H1 (cell line): ENCODE measurements around the gene NGFR. TPM values are rescaled to one million over a fixed set of nuclear protein-coding genes. Genes with fewer than 3 reads are reported as not detected.

ENCODE experiments used
- CTCF ChIA-PET: fragments of 300-600 bp; sonication (Branson Sonifier 250); formaldehyde crosslinking; loops from one replicate; lab custom pipeline; 2021; ENCODE audit not compliant: partially characterized antibody; lab: Charles Lee
- POLR2A ChIA-PET: fragments of 300-600 bp; sonication (Branson Sonifier 250); formaldehyde crosslinking; loops from one replicate; lab custom pipeline; 2021; ENCODE audit warnings: inconsistent platforms; ENCODE audit not compliant: partially characterized antibody; lab: Charles Lee
- DNase-seq, 2 experiments: peaks; one replicate each; pipeline versions ENCODE4 v3.0.0 to v3.0.0-alpha.2; 2010 to 2022; ENCODE audit warnings: low spot score in 2 of 2, low read depth in 1 of 2, mixed read lengths in 1 of 2
- FAIRE-seq: peaks from 2 replicates; lab custom pipeline; 2011; peaks lifted over from hg19 to GRCh38; lab: Jason Lieb, UNC
- H2AFZ ChIP-seq: 2 replicates; pipeline ENCODE4 v1.8.1; 2012; ENCODE audit warnings: low read length, inconsistent platforms
- H2AK5ac ChIP-seq: 2 replicates; pipeline ENCODE4 v1.6.1; 2013; ENCODE audit warnings: low read depth, low read length
- H2BK120ac ChIP-seq: replicated peaks from 2 replicates; pipeline ENCODE3; 2013; ENCODE audit warnings: low read depth, low read length, inconsistent platforms
- H2BK12ac ChIP-seq: 2 replicates; pipeline ENCODE4 v1.6.1; 2013; ENCODE audit warnings: low read depth, low read length
- H2BK15ac ChIP-seq: 2 replicates; pipeline ENCODE4 v1.6.1; 2013; ENCODE audit warnings: low read length
- H2BK20ac ChIP-seq: 2 replicates; pipeline ENCODE4 v1.6.1; 2013; ENCODE audit warnings: low read length
- H2BK5ac ChIP-seq: 2 replicates; pipeline ENCODE4 v1.6.1; 2013; ENCODE audit warnings: low read depth, low read length
- H3K14ac ChIP-seq: 2 replicates; pipeline ENCODE4 v1.6.1; 2013; ENCODE audit warnings: inconsistent platforms; ENCODE audit not compliant: insufficient read length
- H3K18ac ChIP-seq: 2 replicates; pipeline ENCODE4 v1.6.1; 2013; ENCODE audit warnings: low read length; ENCODE audit errors: extremely low read depth
- H3K23ac ChIP-seq: 2 replicates; pipeline ENCODE4 v1.6.1; 2013; ENCODE audit warnings: inconsistent platforms; ENCODE audit not compliant: insufficient read length
- H3K23me2 ChIP-seq: 2 replicates; pipeline ENCODE4 v1.6.1; 2013; ENCODE audit warnings: low read depth, low read length
- H3K27ac ChIP-seq: 2 replicates; pipeline ENCODE4 v1.6.1; 2011; ENCODE audit warnings: low read depth, low read length, inconsistent platforms
- H3K27me3 ChIP-seq, 4 experiments: replicated peaks in 1 of 4; 1 replicate in 1 of 4; 2 replicates in 3 of 4; pipeline versions ENCODE4 v1.6.1 to v1.8.1; 2011 to 2013; ENCODE audit warnings: low read length in 3 of 4, mild to moderate bottlenecking in 3 of 4, inconsistent platforms in 2 of 4, mixed read lengths in 2 of 4, moderate library complexity in 1 of 4; ENCODE audit not compliant: control insufficient read depth in 3 of 4, insufficient read depth in 3 of 4; ENCODE audit errors: extremely low read depth in 1 of 4
- H3K36me3 ChIP-seq, 4 experiments: 2 replicates each; pipeline versions ENCODE4 v1.6.1 to v1.8.1; 2011 to 2013; ENCODE audit warnings: mild to moderate bottlenecking in 4 of 4, low read length in 3 of 4, moderate library complexity in 2 of 4, control low read depth in 1 of 4, inconsistent platforms in 1 of 4; ENCODE audit not compliant: insufficient read depth in 4 of 4, control insufficient read depth in 2 of 4
- H3K4ac ChIP-seq: replicated peaks from 2 replicates; pipeline ENCODE3; 2013; ENCODE audit warnings: low read length, low read depth, mixed read lengths, inconsistent platforms; ENCODE audit not compliant: insufficient read length
- H3K4me1 ChIP-seq, 4 experiments: replicated peaks in 1 of 4; 1 replicate in 1 of 4; 2 replicates in 3 of 4; pipeline versions ENCODE4 v1.6.1 to v1.8.1; 2011 to 2013; ENCODE audit warnings: low read length in 3 of 4, inconsistent platforms in 2 of 4, mixed read lengths in 1 of 4; ENCODE audit not compliant: insufficient read depth in 4 of 4, control insufficient read depth in 3 of 4
- H3K4me2 ChIP-seq, 2 experiments: 2 replicates each; pipeline versions ENCODE4 v1.6.1 to v1.8.1; 2011 to 2013; ENCODE audit warnings: low read depth in 2 of 2, low read length in 2 of 2, control low read depth in 1 of 2, inconsistent platforms in 1 of 2, mild to moderate bottlenecking in 1 of 2; ENCODE audit not compliant: insufficient read depth in 1 of 2
- H3K4me3 ChIP-seq, 4 experiments: fragments of 200-600, 300-600 bp in 1 of 4; sonication (generic), shearing (Covaris generic), sonication (Bioruptor Twin) in 1 of 4; 2 replicates each; pipeline versions ENCODE4 v1.5.1 to v1.8.1; 2011 to 2016; ENCODE audit warnings: low read length in 4 of 4, low read depth in 3 of 4, control low read depth in 2 of 4, inconsistent platforms in 2 of 4, mild to moderate bottlenecking in 2 of 4, mixed read lengths in 1 of 4, moderate library complexity in 1 of 4; ENCODE audit not compliant: insufficient read depth in 2 of 4; ENCODE audit errors: extremely low read depth in 1 of 4
- H3K56ac ChIP-seq: replicated peaks from 2 replicates; pipeline ENCODE3; 2013; ENCODE audit warnings: low read depth, mild to moderate bottlenecking, mixed read lengths, low read length, inconsistent platforms; ENCODE audit not compliant: insufficient read length
- H3K79me1 ChIP-seq: 2 replicates; pipeline ENCODE4 v1.6.1; 2013; ENCODE audit warnings: low read depth, low read length, control low read depth
- H3K79me2 ChIP-seq, 2 experiments: 2 replicates each; pipeline versions ENCODE4 v1.6.1 to v1.8.1; 2012 to 2013; ENCODE audit warnings: low read length in 2 of 2, mild to moderate bottlenecking in 2 of 2, inconsistent platforms in 1 of 2; ENCODE audit not compliant: insufficient read depth in 2 of 2, control insufficient read depth in 1 of 2
- H3K9ac ChIP-seq, 4 experiments: replicated peaks in 1 of 4; 1 replicate in 1 of 4; 2 replicates in 3 of 4; pipeline versions ENCODE4 v1.6.1 to v1.8.1; 2011 to 2013; ENCODE audit warnings: low read depth in 3 of 4, low read length in 3 of 4, control low read depth in 2 of 4, mild to moderate bottlenecking in 2 of 4, moderate library complexity in 2 of 4, inconsistent platforms in 1 of 4; ENCODE audit errors: extremely low read depth in 1 of 4
- H3K9me3 ChIP-seq, 2 experiments: 2 replicates each; pipeline versions ENCODE4 v1.6.1 to v1.8.1; 2012 to 2013; ENCODE audit warnings: mild to moderate bottlenecking in 2 of 2, moderate library complexity in 2 of 2, control low read depth in 1 of 2, inconsistent platforms in 1 of 2, low read depth in 1 of 2, low read length in 1 of 2, mixed read lengths in 1 of 2; ENCODE audit not compliant: insufficient read depth in 2 of 2
- H4K20me1 ChIP-seq, 2 experiments: replicated peaks in 1 of 2; 2 replicates each; pipeline versions ENCODE3 to v1.8.1; 2011 to 2013; ENCODE audit warnings: inconsistent platforms in 2 of 2, low read length in 2 of 2, mild to moderate bottlenecking in 1 of 2; ENCODE audit not compliant: insufficient read depth in 2 of 2, control insufficient read depth in 1 of 2
- H4K5ac ChIP-seq: 2 replicates; pipeline ENCODE4 v1.6.1; 2013; ENCODE audit warnings: low read length, low read depth, mixed read lengths, inconsistent platforms; ENCODE audit not compliant: insufficient read length
- H4K8ac ChIP-seq: 2 replicates; pipeline ENCODE4 v1.8.0; 2013; ENCODE audit warnings: mild to moderate bottlenecking, moderate library complexity, low read length, inconsistent platforms; ENCODE audit not compliant: insufficient read depth; ENCODE audit errors: extremely low read depth
- H4K91ac ChIP-seq: replicated peaks from 2 replicates; pipeline ENCODE3; 2013; ENCODE audit warnings: low read length, mixed read lengths, inconsistent platforms; ENCODE audit not compliant: insufficient read length
- CTBP2 ChIP-seq: IDR thresholded peaks from 2 replicates; pipeline ENCODE4 v1.7.0; 2011; ENCODE audit warnings: borderline replicate concordance, mild to moderate bottlenecking, moderate library complexity, mixed read lengths, low read length; ENCODE audit not compliant: insufficient read depth, insufficient read length
- FOSL1 ChIP-seq: IDR thresholded peaks from 2 replicates; pipeline ENCODE4 v1.6.1; 2011; ENCODE audit warnings: mild to moderate bottlenecking, low read depth, low read length, moderate library complexity; ENCODE audit not compliant: insufficient read depth
- KDM1A ChIP-seq: fragments of 200-600, 300-600 bp; sonication (generic); IDR thresholded peaks from 2 replicates; pipeline ENCODE4 v1.7.1; 2016; ENCODE audit warnings: mild to moderate bottlenecking, low read length, borderline replicate concordance
- KDM5A ChIP-seq: fragments of 200-600 bp; IDR thresholded peaks from 2 replicates; pipeline ENCODE4 v1.7.1; 2012; ENCODE audit warnings: mild to moderate bottlenecking, low read length, inconsistent platforms, mixed read lengths
- MAFK ChIP-seq: IDR thresholded peaks from 2 replicates; pipeline ENCODE4 v1.6.1; 2012; ENCODE audit warnings: low read depth, mild to moderate bottlenecking, improper control_type of control experiment, low read length
- RBBP5 ChIP-seq: IDR thresholded peaks from 2 replicates; pipeline ENCODE4 v1.7.1; 2012; ENCODE audit warnings: low read depth, mild to moderate bottlenecking, inconsistent platforms, low read length, moderate library complexity, borderline replicate concordance
- RXRA ChIP-seq: IDR thresholded peaks from 2 replicates; pipeline ENCODE4 v1.6.1; 2011; ENCODE audit warnings: low read depth, mild to moderate bottlenecking, low read length, moderate library complexity; ENCODE audit not compliant: insufficient read depth
- SP4 ChIP-seq: IDR thresholded peaks from 2 replicates; pipeline ENCODE4 v1.6.1; 2012; ENCODE audit warnings: low read length, inconsistent platforms
- TAF1 ChIP-seq: IDR thresholded peaks from 2 replicates; pipeline ENCODE4 v1.6.1; 2011; ENCODE audit warnings: mild to moderate bottlenecking, low read depth, low read length
- TCF12 ChIP-seq: IDR thresholded peaks from 2 replicates; pipeline ENCODE4 v1.6.1; 2011; ENCODE audit warnings: low read depth, mild to moderate bottlenecking, low read length
- WGBS, 2 experiments: shearing (Covaris generic) in 1 of 2; methylation state at CpG; one replicate each; pipeline versions ENCODE4 v1.1.6 to v1.1.7; 2013 to 2015; ENCODE audit warnings: low lambda C conversion rate in 2 of 2, mixed read lengths in 2 of 2, inconsistent platforms in 1 of 2, low coverage in 1 of 2, missing lambda C conversion rate in 1 of 2; ENCODE audit not compliant: insufficient replicate concordance in 2 of 2, insufficient coverage in 1 of 2, insufficient read length in 1 of 2; ENCODE audit errors: extremely low coverage in 1 of 2, missing lambda C conversion rate in 1 of 2; 5-methylcytosine and 5-hydroxymethylcytosine counted together
- polyA plus RNA-seq, 7 experiments: library from polyadenylated mRNA; depleted of rRNA in 3 of 7; stranded (reverse) in 5 of 7; unstranded in 2 of 7; fragments of >200 nt in 5 of 7; fragments of 200-250 nt in 2 of 7; gene quantifications; 1 replicate in 5 of 7; 2 replicates in 1 of 7; 4 replicates in 1 of 7; pipeline versions ENCODE4 v1.2.1 to v1.2.3, GENCODE V29; 2011 to 2013; ENCODE audit warnings: missing spikeins in 2 of 7, mixed read lengths in 2 of 7
- total RNA-seq: library from RNA; stranded (reverse); fragmentation: NEBNext Ultra II Directional; extraction: Animal tissue kit (Norgen Biotek cat#: 25700); gene quantifications from 2 replicates; pipeline ENCODE4 v1.2.1, GENCODE V29; 2021

NGFR gene
- total and polyA plus RNA-seq, 2 of the 8 experiments (the other 6 are each of a cell fraction or from before 2014, with no cell fraction given): 8.1 to 10.3 TPM

DNA sequence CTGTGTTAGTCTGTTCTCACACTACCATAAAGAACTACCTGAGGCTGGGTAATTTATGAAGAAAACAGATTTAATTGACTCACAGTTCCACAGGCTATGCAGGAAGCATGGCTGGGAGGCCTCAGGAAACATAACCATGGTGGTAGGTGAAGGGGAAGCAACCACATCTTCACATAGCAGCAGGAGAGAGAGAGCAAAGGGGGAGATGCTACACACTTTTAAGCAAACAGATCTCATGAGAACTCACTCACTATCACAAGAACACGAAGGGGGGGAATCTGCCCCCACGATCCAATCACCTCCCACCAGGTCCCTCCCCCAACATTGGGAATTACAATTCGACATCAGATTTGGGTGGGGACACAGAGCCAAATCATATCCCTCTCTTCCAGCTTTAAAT lies 48.8 kb downstream of the NGFR start:
- Histone ChIP-seq H2AFZ (no peak overlapping the region), H3K9me3 (no peaks in the 10 kb centered on the region), H4K91ac (no peak overlapping the region), H3K79me2 (no peaks in the 10 kb centered on the region), H2AK5ac (0 out of 2 replicates have a peak overlapping the region, but pooled peaks have one; percentile 71), H3K27me3 (no peaks in the 10 kb centered on the region), H3K4me3 (no peak overlapping the region), H3K4me1 (peaks cover 0 to 30% (median 17%) of the 10 kb centered on the region in 4 experiments; a peak in 6 of 7 replicates), H2BK15ac (no peak overlapping the region), H2BK20ac (peak overlapping the region; percentile 61), H3K14ac (no peak overlapping the region), H3K4me2 (no peak overlapping the region), H3K18ac (no peak overlapping the region), H3K56ac (no peak overlapping the region), H3K9ac (no peak overlapping the region), H4K5ac (no peak overlapping the region), H3K27ac (no peak overlapping the region), H3K23me2 (no peaks in the 10 kb centered on the region), H3K23ac (no peak overlapping the region), H4K20me1 (no peaks in the 10 kb centered on the region), H3K4ac (no peak overlapping the region), H2BK5ac (no peak overlapping the region), H2BK120ac (peak overlapping the region; percentile 62), H4K8ac (no peak overlapping the region), H3K36me3 (no peaks in the 10 kb centered on the region), H2BK12ac (0 out of 2 replicates have a peak overlapping the region, but pooled peaks have one; percentile 75), H3K79me1 (no peaks in the 10 kb centered on the region)
- DNase-seq: no peak
- ChIA-PET POLR2A (interaction anchor here (0.9 to 1.1 kb wide), 2 partner anchors 29 to 31 kb away, joined by 3 read pairs; no protein-coding TSS in a partner anchor), CTCF (interaction anchor here (0.6 to 9.9 kb wide), 8 partner anchors 13 to 487 kb away, joined by 3 to 107 read pairs (median 20); no protein-coding TSS in a partner anchor)
- 76% methylated on average over 3 of the region's 3 CpGs; no CpG with 5 or more reads in 1 of the 2 experiments for WGBS, 2 experiments
- no peak for FAIRE-seq
- TF ChIP-seq KDM1A (no peak), TCF12 (no peak), FOSL1 (no peak), SP4 (no peak), MAFK (no peak), CTBP2 (no peak), RXRA (no peak), KDM5A (no peak), RBBP5 (no peak), TAF1 (no peak)
